ENCODE data around the gene ROBO1.

ROBO1 gene

GRCh38 chr3:79297245-79297960 lies 470.4 kb downstream of the ROBO1 start:
- TF ChIP-seq LEF1 (IDR thresholded peaks at IDR 0.05; ENCODE audit: borderline replicate concordance), result no peak
- TF ChIP-seq PKNOX1 (IDR thresholded peaks at IDR 0.05), result peak; percentile 82
- POLR2A ChIA-PET, result no interaction called here
- peak; percentile 4 for DNase-seq (ENCODE audit: extremely low spot score)
- CTCF ChIA-PET, result interaction anchor here (0.7 kb wide), 1 partner anchor 10 kb away, joined by 3 read pairs; no protein-coding TSS in a partner anchor

DNA sequence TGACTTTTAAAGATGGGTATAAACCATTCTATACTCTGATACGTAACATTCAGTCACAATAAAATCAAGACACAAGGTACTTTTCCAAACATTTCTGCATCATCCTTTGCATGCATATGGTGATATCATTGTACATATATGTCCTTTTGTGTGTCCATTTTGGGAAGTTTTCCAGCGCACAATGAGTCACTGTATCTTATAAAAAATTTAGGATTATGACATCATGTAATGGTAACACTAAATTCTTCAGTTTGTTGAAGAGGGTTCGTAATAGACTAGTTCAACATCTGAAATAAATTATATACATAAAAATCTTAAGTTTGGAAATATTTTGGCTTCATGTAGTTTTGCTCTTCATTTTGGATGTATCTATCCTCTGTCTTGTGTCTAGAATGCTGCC lies 480.9 kb downstream of the ROBO1 start:
- no peak for DNase-seq (ENCODE audit: extremely low spot score)
- POLR2A ChIA-PET, result no interaction called here
- CTCF ChIA-PET, result no interaction called here
- TF ChIP-seq ZNF384 (IDR thresholded peaks at IDR 0.05) (no peak), BHLHE40 (IDR thresholded peaks at IDR 0.05; ENCODE audit: borderline replicate concordance) (no peak), PKNOX1 (IDR thresholded peaks at IDR 0.05) (no peak), FOXA1 (IDR thresholded peaks at IDR 0.05) (no peak), LEF1 (IDR thresholded peaks at IDR 0.05; ENCODE audit: borderline replicate concordance) (no peak)

- no peak for DNase-seq (ENCODE audit: extremely low spot score)
- TF ChIP-seq L3MBTL2 (conservative IDR thresholded peaks at IDR 0.05), result no peak
- TF ChIP-seq ELF4 (IDR thresholded peaks at IDR 0.05), result no peak
- TF ChIP-seq FOXM1 (IDR thresholded peaks at IDR 0.05; ENCODE audit: borderline replicate concordance), result no peak
- POLR2A ChIA-PET, result no interaction called here
- CTCF ChIA-PET, result no interaction called here
Observed at GRCh38 chr3:79285871-79286270, 481.9 kb downstream of the ROBO1 start.

DNA sequence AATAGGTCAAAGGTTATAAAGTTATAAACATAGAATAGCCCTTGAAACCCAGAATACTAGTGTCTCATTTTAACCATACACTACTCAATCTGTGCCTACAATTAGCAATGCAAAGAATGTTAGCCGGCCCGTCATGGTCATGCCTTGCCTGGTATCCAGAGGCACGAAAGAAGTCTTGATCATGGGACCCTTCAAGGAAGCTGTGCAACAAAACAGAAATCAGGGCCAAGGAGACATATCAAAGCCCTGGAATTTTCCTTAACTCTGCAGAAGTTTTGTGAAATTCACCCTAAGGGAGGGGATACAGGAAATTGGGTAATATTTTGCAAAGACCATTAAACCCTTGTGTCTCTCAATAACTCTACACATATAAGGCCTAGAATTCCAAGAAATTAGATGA lies 482.4 kb downstream of the ROBO1 start:
- ChIA-PET POLR2A (no interaction called here), CTCF (no interaction called here)
- TF ChIP-seq ZNF384 (IDR thresholded peaks at IDR 0.05) (no peak), ARNT (IDR thresholded peaks at IDR 0.05) (no peak), NFRKB (IDR thresholded peaks at IDR 0.05) (no peak), TARDBP (IDR thresholded peaks at IDR 0.05) (no peak), BHLHE40 (IDR thresholded peaks at IDR 0.05; ENCODE audit: borderline replicate concordance) (no peak), FOXK2 (IDR thresholded peaks at IDR 0.05) (no peak), HDGF (IDR thresholded peaks at IDR 0.05; ENCODE audit: borderline replicate concordance) (no peak), SP1 (IDR thresholded peaks at IDR 0.05) (no peak), LEF1 (IDR thresholded peaks at IDR 0.05; ENCODE audit: borderline replicate concordance) (no peak), CTBP1 (IDR thresholded peaks at IDR 0.05; ENCODE audit: borderline replicate concordance) (no peak), FOXM1 (IDR thresholded peaks at IDR 0.05; ENCODE audit: borderline replicate concordance) (no peak), L3MBTL2 (conservative IDR thresholded peaks at IDR 0.05) (no peak), SUZ12 (IDR thresholded peaks at IDR 0.05) (no peak), FOXA1 (IDR thresholded peaks at IDR 0.05) (no peak), ELF4 (IDR thresholded peaks at IDR 0.05) (no peak), PKNOX1 (IDR thresholded peaks at IDR 0.05) (no peak)
- DNase-seq (ENCODE audit: extremely low spot score), result no peak

GRCh38 chr3:79284781-79285180 lies 483.0 kb downstream of the ROBO1 start:
- ChIA-PET POLR2A (no interaction called here), CTCF (no interaction called here)
- TF ChIP-seq BHLHE40 (IDR thresholded peaks at IDR 0.05; ENCODE audit: borderline replicate concordance) (no peak), LEF1 (IDR thresholded peaks at IDR 0.05; ENCODE audit: borderline replicate concordance) (no peak), NFRKB (IDR thresholded peaks at IDR 0.05) (no peak), CTBP1 (IDR thresholded peaks at IDR 0.05; ENCODE audit: borderline replicate concordance) (no peak), PKNOX1 (IDR thresholded peaks at IDR 0.05) (no peak), SP1 (IDR thresholded peaks at IDR 0.05) (no peak), ARNT (IDR thresholded peaks at IDR 0.05) (no peak), SUZ12 (IDR thresholded peaks at IDR 0.05) (no peak), L3MBTL2 (conservative IDR thresholded peaks at IDR 0.05) (no peak), FOXM1 (IDR thresholded peaks at IDR 0.05; ENCODE audit: borderline replicate concordance) (no peak), ZNF384 (IDR thresholded peaks at IDR 0.05) (no peak), ELF4 (IDR thresholded peaks at IDR 0.05) (no peak), FOXK2 (IDR thresholded peaks at IDR 0.05) (no peak), HDGF (IDR thresholded peaks at IDR 0.05; ENCODE audit: borderline replicate concordance) (no peak), FOXA1 (IDR thresholded peaks at IDR 0.05) (no peak)
- DNase-seq (ENCODE audit: extremely low spot score), result no peak

DNA sequence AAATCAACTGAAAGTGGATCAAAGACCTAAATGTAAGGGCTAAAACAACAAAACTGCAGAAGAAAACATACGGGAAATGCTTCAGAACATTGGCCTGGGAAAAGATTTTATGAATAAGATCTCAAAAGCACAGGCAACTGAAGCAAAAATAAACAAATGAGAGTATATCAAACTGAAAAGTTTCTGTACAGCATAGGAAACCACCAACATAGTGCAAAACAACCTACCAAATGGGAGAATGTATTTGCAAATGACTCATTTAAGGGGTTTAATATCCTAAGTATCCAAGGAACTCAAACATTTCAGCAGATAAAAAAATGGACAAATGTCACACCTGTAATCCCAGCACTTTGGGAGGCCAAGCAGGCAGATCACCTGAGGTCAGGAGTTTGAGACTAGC lies 489.1 kb downstream of the ROBO1 start:
- DNase-seq (ENCODE audit: extremely low spot score), result no peak
- CTCF ChIA-PET, result no interaction called here
- POLR2A ChIA-PET, result no interaction called here
- TF ChIP-seq FOXM1 (IDR thresholded peaks at IDR 0.05; ENCODE audit: borderline replicate concordance) (no peak), SUZ12 (IDR thresholded peaks at IDR 0.05) (no peak), PKNOX1 (IDR thresholded peaks at IDR 0.05) (no peak), ARNT (IDR thresholded peaks at IDR 0.05) (no peak), FOXK2 (IDR thresholded peaks at IDR 0.05) (no peak), SP1 (IDR thresholded peaks at IDR 0.05) (no peak), FOXA1 (IDR thresholded peaks at IDR 0.05) (no peak), HDGF (IDR thresholded peaks at IDR 0.05; ENCODE audit: borderline replicate concordance) (no peak), ZNF384 (IDR thresholded peaks at IDR 0.05) (no peak), TARDBP (IDR thresholded peaks at IDR 0.05) (no peak), CTBP1 (IDR thresholded peaks at IDR 0.05; ENCODE audit: borderline replicate concordance) (no peak), L3MBTL2 (conservative IDR thresholded peaks at IDR 0.05) (no peak), LEF1 (IDR thresholded peaks at IDR 0.05; ENCODE audit: borderline replicate concordance) (no peak), BHLHE40 (IDR thresholded peaks at IDR 0.05; ENCODE audit: borderline replicate concordance) (no peak), ELF4 (IDR thresholded peaks at IDR 0.05) (no peak), NFRKB (IDR thresholded peaks at IDR 0.05) (no peak)
